22Rv1 (cell line): ENCODE measurements around the gene TLR6.

ENCODE experiments used
- H3K27ac ChIP-seq: fragments of 450-650 bp; 2 replicates; pipeline ENCODE4 v1.5.1; 2017
- ZFX ChIP-seq: fragments of 450-650 bp; IDR thresholded peaks from 2 replicates; pipeline ENCODE4 v1.6.1; 2017; ENCODE audit warnings: antibody characterized with exemption, borderline replicate concordance
- TF ChIP-seq, protein P1 (sequence below): fragments of 450-650 bp; IDR thresholded peaks from 2 replicates; pipeline ENCODE4 v1.5.1; 2017; ENCODE audit warnings: mild to moderate bottlenecking

The TLR6 gene

DNA sequence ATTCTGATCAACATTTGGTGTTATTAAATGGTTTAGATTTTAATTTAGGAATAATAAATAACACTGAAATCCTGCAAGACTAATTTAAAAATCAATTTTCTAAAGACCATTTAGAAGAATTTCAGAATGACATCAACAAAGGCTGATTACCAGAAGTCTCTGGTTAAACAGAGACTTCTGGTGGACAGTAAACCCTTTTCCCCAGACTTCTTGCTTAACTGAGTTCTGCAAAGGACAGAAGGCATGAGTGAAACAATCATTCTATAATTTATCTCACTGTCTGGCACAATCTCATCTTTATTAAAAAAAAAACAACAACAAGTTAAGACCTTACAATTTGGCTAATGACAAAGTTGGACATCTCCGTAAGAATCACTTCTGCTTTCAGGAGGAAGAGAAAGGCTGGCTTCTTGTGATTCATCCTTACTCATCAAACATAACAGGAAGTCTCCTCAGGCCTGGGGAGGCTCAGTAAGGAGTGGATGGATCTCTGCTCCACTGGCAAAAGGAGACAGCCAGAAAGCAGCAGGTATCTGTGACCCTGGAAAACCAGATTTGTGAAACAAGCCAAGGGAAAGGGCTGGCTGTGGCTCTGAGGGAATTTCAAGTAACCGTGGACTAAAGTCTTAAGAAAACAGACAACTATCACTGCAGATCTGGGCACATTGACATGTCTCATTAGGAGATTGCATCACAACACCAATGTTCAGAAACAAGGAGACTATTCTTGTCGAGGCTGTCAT lies 908 bp upstream of the TLR6 start:
- H3K27ac ChIP-seq = 0 out of 2 replicates have a peak overlapping the region, but pooled peaks have one; percentile 14
- TF ChIP-seq, protein P1, sequence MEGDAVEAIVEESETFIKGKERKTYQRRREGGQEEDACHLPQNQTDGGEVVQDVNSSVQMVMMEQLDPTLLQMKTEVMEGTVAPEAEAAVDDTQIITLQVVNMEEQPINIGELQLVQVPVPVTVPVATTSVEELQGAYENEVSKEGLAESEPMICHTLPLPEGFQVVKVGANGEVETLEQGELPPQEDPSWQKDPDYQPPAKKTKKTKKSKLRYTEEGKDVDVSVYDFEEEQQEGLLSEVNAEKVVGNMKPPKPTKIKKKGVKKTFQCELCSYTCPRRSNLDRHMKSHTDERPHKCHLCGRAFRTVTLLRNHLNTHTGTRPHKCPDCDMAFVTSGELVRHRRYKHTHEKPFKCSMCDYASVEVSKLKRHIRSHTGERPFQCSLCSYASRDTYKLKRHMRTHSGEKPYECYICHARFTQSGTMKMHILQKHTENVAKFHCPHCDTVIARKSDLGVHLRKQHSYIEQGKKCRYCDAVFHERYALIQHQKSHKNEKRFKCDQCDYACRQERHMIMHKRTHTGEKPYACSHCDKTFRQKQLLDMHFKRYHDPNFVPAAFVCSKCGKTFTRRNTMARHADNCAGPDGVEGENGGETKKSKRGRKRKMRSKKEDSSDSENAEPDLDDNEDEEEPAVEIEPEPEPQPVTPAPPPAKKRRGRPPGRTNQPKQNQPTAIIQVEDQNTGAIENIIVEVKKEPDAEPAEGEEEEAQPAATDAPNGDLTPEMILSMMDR = no peak
- no peak for TF ChIP-seq ZFX

DNA sequence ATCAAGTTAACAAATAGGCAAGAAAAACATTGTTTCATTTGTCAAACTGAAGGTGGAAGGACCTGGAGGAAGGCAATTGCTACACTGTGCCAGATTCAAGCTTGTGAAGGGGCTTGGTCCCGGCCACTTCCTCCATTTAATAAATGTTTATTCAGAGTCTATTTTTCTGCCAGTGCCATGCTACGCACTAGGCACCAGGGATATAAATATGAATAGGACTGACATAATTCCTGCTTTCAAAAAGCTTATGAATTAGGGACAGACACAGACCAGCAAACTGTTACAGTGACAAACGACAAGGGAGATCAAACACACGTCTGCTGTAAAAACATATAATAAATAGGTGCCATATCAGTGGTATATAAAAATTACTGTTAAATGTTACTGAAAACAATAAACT lies 571 bp downstream of the TLR6 start:
- TF ChIP-seq ZFX = no peak
- TF ChIP-seq, protein P1 = no peak
- H3K27ac ChIP-seq = no peak overlapping the region

DNA sequence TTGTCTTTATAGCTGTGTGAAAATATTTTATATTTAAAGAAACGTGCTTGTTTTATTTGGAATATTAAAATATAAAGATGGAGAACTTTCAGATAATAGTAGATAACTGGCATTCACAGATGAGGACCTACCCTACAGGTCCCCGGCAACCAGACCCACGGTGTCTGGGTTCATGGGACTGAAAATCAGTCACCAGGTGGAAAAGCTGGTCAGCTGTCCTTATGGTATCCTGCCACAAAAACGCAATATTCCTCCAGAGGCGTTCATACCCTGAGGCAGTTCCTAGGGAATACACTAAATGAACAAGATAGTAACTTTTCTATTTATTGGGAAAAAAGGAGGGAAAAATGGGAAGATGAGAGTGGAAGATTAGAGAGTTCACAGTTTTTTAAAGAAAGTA lies 1.2 kb downstream of the TLR6 start:
- no peak overlapping the region for H3K27ac ChIP-seq
- TF ChIP-seq, protein P1 = no peak
- no peak for TF ChIP-seq ZFX

DNA sequence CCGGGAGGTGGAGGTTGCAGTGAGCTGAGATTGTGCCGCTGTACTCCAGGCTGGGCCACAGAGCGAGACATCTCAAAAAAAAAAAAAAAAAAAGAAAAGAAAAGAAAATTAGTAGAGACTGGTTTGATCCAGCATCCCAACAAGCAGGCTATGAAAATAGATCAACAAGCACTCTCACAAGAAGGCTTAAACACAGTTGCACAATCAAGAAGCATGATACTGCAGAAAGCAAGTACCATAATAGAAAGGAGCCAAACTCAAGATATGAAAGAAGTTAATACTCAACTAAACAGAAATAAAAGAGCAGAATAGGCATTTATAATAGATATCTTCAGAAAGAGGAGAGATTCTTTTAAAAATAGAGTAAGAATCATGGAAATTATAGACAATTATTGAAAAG lies 10.6 kb downstream of the TLR6 start:
- no peak for TF ChIP-seq ZFX
- TF ChIP-seq, protein P1 = no peak
- H3K27ac ChIP-seq = no peak overlapping the region

DNA sequence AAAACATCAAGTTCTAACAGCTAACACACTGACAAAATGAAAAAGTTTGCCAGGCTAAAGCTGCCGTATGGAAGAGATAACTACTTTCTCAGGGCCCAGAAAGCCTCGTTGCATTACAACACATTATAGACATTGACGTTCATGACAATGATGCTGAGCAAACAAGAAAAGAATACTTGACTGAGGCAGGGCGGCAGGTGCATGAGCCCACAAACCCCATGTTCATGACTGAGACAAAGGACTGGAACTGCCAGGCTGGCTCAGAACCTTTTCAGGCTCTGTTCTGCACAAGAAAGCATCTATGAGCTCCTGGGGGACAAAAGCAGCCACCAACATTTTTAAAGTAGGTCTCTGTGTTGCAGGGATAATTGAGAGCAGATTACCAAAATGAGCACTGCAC lies 13.6 kb downstream of the TLR6 start:
- H3K27ac ChIP-seq = no peak overlapping the region
- TF ChIP-seq, protein P1 = no peak
- no peak for TF ChIP-seq ZFX

DNA sequence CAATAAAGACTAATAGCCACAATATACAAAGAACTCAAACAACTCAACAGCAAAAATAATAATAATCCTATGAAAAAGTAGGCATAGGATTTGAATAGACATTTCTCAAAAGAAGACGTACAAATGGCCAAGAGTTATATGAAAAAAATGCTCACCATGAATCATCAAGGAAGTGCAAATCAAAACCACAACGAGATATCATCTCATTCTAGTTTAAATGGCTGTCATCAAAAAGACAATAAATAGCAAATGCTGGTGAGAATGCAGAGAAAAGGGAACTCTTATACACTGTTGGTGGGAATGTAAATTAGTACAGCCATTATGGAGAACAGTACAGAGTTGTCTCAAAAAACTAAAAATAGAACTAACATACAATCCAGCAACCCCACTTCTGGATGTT lies 18.8 kb downstream of the TLR6 start:
- TF ChIP-seq ZFX = no peak
- TF ChIP-seq, protein P1 = no peak
- H3K27ac ChIP-seq = no peak overlapping the region

DNA sequence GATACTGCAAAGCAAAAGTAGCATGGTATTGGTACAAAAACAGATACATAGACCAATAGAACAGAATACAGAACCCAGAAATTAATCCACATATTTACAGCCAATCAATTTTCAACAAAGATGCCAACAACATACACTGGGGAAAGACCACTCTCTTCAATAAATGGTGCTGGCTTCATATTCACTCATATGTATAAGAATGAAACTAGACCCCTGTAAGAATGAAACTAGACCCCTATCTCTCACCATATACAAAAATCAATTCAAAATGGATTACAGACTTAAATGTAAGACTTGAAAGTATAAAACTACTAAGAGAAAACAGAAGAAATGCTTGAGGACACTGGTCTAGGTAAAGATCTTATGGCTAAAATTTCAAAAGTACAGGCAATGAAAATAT lies 19.3 kb downstream of the TLR6 start:
- TF ChIP-seq ZFX = no peak
- TF ChIP-seq, protein P1 = no peak

More for the DNA sequence above, 19.3 kb downstream of the TLR6 start:
- H3K27ac ChIP-seq = no peak overlapping the region
